HG02623 (cell line): ENCODE data around the gene POLR1G.

ENCODE experiments used
- ATAC-seq: cut with Tn5 transposase; IDR thresholded peaks from one replicate; pipeline ENCODE4 v1.9.1; 2021; ENCODE audit warnings: moderate library complexity; ENCODE audit not compliant: unreplicated experiment

The POLR1G gene, protein sequence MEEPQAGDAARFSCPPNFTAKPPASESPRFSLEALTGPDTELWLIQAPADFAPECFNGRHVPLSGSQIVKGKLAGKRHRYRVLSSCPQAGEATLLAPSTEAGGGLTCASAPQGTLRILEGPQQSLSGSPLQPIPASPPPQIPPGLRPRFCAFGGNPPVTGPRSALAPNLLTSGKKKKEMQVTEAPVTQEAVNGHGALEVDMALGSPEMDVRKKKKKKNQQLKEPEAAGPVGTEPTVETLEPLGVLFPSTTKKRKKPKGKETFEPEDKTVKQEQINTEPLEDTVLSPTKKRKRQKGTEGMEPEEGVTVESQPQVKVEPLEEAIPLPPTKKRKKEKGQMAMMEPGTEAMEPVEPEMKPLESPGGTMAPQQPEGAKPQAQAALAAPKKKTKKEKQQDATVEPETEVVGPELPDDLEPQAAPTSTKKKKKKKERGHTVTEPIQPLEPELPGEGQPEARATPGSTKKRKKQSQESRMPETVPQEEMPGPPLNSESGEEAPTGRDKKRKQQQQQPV

DNA sequence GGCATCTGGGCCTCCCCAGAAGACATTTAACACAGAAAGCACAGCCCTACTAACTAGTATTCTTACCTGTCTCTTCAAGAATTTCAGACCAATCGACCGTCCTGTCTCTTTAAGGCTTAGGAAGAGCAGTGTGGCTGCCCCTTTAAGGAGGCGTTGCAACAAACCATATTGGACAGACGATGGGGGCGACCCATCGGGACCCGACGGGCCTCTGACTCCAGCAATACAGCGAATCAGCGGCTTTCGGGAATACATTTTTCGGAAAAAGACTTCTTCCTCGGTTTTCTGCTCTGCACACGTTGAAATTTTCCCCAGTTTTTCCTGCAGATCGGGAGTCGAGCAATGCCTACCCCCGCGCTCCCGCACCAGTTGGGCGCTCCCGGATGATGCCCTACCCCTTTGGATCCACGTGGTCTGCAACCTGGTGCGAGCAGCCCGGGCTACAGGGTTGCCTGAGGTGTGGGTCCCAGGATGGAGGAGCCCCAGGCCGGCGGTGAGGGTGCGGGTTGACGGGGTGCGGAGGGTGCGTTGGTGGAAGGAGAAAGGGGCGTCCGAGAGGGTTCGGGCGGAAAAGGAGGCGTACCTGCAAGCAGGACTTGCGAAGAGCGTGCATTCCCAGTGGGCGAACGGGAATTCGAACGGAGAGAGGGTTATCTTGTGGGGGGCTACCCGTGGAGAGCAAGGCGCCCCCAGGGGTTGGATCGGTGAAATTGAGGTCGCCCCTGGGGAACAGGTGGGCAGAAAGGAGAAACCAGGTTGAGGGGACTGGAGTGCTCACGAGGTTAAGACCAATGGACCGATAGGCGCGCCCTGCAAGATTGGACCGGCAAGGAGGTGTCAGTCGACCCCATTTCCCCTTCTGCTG lies at the start of gene POLR1G:
POLR1G (plus strand) TSS at position 419 of the 865 bp plus-strand sequence; CDS start at position 472, 53 bp downstream.
- ATAC-seq: peak; percentile 66

DNA sequence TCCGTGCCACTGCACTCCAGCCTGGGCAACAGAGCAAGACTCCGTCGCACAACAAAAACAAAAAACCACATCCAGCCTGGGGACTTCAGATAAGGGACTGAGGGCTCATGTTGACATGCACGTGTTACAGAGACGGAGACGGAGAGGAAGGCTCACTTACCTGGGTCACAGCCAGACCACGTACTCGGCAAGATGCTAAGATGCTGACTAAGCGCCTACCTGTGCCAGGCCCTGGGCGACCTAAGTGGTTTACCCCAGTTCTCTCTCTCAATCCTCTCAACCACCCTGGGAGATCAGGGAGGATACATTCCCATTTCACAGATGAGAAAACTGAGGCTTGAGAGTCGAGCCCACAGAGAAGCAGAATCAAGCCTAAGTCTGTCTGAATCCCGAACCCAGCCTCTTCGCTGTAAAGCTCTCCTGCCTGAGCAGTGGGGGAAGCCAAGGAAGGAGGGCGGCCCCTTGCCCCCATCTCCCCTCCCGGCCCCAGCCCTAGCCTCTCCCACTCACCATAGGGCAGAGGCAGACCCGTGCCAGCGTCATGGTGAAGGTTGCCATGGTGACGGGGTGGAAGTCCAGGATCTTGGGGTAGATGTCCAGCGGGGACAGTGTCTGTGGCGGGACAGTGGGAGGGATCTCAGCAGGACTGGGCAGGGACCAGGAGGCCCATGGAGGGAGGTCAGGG lies 49.5 kb upstream of the POLR1G start:
- no peak for ATAC-seq

DNA sequence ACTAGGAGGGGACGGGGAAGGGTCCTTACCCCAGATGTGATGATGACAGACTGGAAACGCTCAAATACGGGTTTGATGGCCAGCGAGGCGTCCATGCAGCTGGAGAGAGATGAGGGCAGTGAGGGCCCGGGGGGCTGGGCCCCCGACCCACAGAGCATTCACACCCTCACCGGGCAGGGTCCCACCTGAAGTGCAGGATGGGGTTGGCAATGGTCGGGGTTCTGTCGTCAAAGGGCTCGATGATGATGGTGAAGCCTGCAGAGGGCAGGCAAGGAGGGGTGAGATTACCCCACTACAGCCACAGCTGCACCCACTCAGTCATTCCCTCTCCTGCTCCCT lies 49.0 kb upstream of the POLR1G start:
- ATAC-seq: no peak

DNA sequence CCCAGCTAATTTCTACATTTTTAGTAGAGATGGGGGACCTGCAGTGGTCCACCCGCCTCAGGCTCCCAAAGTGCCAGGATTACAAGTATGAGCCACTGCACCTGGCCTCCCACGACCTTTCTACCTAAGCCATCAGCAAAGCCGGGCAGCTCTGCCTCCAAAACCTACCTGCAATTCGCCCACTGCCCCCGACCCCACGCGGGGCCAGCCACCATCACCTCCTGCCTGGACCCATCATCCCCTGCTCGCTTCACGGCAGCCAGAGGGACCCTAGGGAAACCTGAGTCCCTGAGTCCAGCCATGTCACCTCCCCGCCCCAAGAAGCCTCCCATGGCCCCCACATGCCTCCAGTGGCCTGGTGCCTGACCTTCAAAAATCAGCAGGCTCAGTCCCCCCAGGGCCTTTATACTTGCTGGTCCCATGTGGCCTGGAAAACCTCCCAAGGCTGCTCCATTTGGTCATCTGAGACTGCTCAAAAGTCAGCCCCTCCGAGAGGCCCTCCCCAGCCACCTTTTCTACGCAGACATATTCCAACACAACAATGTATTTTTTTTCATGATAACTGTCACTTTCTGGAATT lies 48.1 kb upstream of the POLR1G start:
- ATAC-seq: no peak

DNA sequence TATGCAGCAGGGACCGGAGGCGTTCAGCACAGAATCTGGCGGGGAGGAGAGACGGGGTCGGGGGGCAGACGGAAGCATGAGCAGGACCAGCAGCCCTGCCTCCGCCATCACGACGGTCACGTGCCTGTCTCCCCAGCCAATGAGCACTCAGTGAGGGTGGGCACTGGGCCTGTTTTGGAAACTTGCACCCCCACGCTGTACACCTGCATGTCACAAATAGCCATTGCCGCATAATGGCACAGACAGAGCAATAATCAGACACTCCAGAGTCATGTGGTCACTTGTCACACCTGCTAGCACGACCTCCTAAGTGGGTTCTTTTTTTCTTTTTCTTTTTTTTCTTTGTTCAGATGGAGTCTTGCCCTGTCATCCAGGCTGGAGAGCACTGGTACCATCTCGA lies 44.8 kb upstream of the POLR1G start:
- no peak for ATAC-seq

DNA sequence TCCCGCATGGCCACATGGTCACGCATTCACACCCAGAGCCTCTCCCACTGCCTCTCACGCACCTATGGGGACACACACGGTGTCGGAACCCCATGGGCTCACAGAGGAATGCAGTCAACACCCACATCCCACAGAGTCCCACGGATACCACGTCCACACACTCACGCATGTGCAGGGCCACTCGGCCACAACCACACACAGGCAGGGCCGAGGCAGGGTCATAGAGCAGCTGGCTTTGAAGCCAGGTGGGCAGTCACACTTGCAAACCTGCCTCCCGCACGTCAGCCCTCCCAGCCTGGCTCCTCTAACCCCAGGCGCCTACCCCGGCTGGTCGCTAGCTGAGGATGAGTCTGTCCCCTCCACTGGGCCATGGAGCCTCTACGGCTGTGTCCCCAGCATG lies 44.2 kb upstream of the POLR1G start:
- no peak for ATAC-seq

DNA sequence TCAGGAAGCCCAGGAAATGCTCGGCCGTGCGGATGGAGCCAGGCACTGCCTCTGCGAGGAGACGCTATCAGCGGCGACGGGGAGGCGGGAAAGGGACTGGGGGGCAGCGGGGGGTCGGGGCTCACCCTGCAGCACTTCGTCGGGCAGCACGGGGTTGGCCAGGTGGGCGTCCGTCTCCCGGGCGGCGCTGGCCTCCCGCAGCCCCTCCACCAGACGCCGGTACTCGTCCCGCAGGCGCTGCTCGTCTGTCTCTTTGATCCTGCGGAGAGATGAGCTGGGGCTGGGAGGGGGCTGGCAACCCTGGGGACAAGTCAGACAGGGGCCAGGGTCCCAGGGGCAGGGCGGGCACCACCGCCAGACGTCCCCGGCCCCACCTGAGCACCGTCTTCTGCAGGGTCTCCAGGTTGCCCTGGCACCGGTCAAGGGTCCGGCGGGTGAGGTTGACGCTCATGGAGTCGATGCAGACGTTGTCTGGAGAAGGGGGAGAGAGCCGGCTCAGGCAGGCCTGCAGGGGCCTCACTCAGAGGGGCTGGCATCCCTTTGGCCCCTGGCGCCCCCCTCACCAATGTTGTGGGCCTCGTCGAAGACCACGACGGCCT lies 42.5 kb upstream of the POLR1G start:
- ATAC-seq: no peak

DNA sequence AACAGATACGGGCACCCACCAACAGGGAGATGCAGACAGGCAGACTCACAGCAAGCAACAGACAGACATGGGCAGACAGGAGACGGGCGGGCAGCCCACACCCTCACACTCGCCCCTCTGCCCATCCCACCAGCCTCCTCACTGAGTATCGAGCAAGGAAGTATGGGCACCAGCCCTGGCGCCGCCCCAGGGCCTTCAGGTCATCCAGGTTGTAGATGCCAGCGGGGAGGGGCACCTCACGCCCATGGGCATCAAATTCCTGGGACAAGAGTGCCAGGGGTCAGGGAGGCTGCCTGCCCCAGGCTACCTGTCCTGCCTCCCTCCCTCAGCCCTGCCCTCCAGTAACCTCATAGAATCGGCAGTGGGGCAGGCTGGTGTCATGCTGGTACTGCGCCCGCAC lies 41.7 kb upstream of the POLR1G start:
- ATAC-seq: no peak

DNA sequence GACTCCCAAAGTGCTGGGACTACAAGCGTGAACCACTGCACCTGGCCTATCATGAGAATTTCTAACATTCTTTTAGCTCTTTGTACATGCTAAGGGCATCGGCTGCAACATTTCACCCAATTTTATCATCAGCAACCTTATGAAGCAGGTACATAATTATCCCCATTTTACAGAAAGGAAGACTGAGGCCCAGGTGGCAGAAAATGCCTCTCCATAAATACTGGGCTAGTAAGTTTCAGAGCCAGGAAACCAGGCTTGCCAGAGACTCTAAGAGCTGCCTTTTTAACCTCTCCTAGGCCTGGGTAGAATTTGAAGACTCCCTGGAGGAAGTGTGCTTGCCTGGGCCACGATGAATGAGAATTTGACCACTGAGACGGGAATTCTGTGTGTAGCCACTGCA lies 38.3 kb upstream of the POLR1G start:
- ATAC-seq: no peak

DNA sequence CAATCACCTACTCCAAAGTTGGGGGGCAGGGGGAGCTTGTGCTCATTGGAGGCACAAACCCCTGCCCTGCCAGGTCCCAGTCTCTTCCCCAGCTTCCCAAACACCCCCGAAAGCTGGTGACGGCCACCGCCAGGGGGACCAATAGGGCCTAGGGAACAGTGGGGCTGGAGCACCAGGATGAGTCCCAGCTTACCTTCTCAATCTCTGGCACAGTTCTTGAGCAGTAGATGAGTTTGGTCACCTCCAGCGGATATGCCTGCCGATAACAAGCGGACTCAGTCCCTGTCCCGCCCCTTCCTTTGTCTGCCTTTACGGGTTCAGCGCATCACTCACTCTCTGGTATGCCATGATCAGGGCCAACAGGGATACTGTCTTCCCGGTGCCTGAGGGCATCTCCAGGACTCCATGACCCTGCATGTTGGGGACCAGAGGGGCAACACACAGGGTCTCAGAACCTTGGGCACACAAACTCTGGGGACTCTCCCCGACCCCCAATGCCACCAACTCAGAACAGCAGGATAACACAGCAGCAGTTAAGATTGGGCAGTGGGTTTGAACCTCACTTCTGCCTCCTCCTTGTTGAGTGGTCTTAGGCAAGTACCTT lies 37.6 kb upstream of the POLR1G start:
- no peak for ATAC-seq

DNA sequence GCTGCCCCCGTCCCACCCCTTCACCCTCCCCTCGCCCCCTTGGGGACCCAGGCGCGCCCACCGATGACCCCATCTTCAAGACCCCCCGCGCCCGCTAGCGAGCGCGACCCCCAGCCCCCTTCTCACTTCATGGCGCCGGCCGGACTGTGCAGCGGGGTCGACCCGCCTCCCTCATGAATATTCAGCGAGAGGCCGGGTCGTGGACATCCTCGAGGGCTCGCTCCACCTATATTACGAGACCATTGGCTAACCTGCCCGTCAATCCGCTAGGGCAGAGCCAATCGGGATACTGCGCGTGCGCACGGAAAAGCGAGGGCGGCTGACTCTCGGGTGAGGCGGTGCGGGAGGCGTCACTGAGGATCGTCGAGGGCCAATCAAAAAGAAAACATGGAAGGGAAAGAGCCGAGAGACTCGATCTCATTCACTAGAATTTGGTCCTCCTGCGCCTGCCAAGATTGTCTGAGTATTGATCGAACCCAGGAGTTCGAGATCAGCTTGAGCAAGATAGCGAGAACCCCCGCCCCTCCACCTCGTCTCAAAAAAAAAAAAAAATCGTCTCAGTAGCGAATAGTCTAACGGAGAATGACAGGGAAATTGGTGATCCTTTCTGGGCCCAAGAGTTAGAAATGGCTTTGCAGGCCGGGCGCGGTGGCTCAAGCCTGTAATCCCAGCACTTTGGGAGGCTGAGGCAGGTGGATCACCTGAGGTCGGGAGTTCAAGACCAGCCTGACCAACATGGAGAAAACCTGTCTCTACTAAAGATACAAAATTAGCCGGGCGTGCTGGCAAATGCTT lies 35.8 kb upstream of the POLR1G start, which contains the start of gene ERCC2:
ERCC2 (minus strand) TSS at position 164 of the 795 bp plus-strand sequence; CDS start at position 131, 33 bp downstream.
- peak; percentile 92 for ATAC-seq

DNA sequence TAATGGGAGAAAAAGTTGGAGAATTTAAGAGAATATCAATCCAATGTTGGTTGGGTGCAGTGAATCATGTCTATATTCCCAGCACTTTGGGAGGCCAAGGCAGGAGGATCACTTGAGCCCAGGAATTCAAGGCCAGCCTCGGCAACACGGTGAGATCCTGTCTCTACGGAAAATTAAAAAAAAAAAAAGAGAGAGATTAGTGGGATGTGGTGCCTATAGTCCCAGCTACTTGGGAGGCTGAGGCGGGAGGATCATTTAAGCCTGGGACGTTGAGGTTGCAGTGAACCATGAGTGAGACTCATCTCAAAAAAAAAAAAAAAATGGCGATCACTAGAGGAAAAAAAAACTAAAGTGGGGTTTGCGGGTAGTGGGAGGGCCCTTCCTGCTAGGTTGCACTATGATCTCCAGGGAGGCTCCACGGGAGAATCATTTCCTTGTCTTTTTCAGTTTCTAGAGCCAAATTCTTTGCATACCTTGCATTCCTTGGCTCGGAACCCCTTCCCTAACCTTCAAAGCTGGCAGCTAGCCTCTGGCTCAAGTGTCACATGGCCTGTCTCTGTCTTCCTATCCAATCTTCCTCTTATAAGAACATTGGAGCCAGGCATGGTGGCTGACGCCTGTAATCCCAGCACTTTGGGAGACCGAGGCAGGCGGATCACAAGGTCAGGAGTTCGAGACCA lies 30.3 kb upstream of the POLR1G start:
- ATAC-seq: no peak

DNA sequence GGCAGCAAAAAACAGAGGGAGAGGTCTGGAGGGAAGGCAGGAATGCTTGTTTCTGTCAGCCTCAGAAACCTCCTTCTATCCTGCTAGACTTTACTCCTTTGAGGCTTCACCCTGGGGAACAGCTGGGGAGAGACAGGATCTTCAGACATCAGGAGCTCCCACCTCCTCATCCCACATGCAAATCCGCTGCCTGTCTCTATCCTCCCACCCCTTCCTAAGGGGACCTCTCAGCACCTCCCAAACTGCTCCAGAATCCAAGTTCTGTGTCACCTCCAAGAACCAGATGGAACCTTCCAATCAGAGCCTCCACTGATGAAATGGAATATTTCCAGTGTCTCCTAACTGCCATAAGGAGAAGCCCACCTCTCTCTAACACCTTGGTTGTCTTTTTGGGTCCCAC lies 26.3 kb upstream of the POLR1G start:
- no peak for ATAC-seq

DNA sequence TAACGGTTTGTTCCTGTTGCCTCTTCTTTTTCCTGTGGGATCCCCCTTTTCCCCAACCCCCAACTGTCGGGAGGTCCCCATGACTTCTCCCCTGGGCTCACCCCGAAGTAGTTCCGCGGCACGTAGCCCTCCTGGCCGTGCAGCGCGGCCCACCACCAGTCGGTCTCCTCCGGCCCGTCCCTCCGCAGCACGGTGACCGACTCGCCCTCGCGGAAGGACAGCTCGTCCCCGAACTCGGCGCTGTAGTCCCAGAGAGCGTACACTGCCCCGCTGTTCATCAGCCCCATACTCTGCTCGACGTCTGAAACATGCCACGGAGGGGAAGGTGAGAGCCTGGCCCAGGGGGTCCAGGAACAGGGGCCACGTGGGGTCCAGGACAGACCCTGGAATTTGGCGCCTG lies 24.0 kb upstream of the POLR1G start:
- ATAC-seq: no peak

DNA sequence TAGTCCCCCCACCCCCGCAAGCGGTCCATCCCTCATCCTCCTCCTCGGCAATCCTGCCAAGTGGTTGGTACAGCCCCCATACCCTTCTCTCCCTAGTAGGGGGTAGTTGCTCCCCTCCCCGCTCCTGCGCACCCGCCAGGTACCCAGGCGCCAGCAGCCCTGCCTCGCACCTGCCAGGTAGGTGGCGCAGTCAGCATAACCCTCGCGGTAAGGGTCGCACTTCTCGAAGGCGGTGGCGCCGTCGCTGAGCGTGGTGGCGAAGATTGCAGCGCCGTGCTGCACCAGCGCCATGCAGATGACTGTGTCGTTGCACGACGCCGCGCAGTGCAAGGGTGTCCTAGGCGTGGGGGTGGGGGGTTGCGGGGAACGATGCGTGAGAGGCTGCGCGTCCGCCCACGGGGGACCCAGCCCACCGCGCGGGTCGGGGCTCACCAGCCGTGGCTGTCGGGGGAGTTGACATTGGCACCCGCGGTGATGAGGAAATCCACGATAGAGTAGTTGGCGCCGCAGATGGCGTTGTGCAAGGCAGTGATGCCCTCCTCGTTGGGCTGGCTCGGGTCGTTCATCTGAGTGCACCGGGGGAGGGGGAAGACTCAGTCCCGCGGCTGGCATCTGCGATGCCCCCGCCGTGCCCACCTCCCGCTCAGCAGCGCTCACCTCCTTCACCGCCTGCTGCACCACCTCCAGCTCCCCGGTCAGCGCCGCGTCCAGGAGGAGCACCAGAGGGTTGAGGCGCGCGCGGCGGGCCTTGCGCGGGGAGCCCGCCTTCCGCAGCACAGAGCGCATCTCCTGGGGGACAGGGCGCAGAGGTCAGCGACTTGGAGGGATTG lies 20.8 kb upstream of the POLR1G start:
- no peak for ATAC-seq

DNA sequence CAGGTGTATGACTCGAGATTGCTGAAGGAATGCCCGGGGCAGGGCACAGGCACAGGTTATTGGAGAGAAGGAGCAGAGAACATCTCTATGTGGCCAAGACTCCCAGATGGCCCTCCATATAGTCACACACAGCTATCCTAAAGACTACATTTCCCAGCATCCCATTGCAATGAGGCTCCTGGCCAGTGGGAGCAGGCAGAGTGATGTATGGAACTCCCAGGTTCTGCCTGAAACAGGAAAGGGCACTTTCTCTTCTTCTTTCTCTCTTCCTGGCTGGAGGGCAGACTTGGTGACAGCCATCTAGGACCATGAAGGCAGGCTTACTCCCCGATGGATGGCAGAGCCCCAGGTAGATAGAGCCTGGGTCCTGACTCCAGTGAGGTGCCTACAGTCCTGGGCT lies 15.1 kb upstream of the POLR1G start:
- ATAC-seq: no peak

DNA sequence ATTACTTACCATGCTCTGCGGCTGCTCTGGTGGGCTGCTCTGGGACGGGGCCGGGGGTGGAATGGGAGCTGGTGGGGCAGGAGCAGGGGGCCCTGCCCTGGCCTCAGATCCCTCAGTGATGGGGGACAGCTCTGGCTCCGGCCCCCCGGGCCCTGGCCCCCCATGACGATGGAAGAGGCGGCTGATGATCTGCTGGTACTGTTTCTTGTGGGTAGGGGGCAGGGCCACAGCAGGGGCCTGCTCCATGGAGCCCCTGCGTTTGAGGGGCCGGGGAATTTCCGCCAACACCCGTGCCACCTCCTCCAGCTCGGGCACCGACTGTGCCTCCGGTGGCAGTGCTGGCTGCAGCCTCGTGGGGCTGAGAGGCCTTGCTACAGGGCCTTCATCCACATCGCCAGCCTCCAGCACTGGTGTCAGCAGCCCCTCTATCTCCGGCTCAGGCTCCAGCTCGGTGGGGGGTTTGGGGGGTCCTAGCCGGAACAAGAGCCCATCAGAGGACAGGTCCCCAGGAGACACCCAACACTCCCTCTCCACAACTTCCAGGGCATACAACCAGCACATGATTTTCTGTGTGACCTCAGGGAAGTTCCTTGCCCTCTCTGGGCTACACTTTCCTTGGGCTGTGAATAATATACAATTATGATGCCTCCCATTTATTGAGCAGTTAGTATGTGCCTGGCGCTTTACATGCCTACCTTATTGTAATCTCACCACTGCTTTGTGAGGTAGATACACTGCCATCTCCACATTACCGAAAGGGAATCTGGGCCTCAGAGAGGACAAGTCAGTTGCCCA lies 14.4 kb upstream of the POLR1G start:
- ATAC-seq: no peak
